ENCODE data around the gene SLC27A2. TPM values are rescaled to one million over a fixed set of nuclear protein-coding genes. Genes with fewer than 3 reads are reported as not detected.
"Not testable (repeated sequence)": the region's sequence is repeated elsewhere in the genome, so short reads cannot be mapped to it uniquely, and the experiment has no call there.

SLC27A2 gene
- total RNA-seq, 1 donor from 2014 or later, result 0.51 TPM

GRCh38 chr15:50184863-50185504, 3.0 kb downstream of the SLC27A2 start:
- TF ChIP-seq, protein P1, sequence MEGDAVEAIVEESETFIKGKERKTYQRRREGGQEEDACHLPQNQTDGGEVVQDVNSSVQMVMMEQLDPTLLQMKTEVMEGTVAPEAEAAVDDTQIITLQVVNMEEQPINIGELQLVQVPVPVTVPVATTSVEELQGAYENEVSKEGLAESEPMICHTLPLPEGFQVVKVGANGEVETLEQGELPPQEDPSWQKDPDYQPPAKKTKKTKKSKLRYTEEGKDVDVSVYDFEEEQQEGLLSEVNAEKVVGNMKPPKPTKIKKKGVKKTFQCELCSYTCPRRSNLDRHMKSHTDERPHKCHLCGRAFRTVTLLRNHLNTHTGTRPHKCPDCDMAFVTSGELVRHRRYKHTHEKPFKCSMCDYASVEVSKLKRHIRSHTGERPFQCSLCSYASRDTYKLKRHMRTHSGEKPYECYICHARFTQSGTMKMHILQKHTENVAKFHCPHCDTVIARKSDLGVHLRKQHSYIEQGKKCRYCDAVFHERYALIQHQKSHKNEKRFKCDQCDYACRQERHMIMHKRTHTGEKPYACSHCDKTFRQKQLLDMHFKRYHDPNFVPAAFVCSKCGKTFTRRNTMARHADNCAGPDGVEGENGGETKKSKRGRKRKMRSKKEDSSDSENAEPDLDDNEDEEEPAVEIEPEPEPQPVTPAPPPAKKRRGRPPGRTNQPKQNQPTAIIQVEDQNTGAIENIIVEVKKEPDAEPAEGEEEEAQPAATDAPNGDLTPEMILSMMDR (IDR thresholded peaks at IDR 0.05; ENCODE audit: unreplicated experiment), result no peak
- no peak for DNase-seq (ENCODE audit: low spot score)
- H3K36me3 Mint-ChIP-seq (ENCODE audit: low read depth, unreplicated experiment), result peaks cover 3% of the 10 kb centered on the region
- H3K27me3 Mint-ChIP-seq (ENCODE audit: unreplicated experiment), result peaks cover 9% of the 10 kb centered on the region
- H3K4me1 Mint-ChIP-seq (ENCODE audit: unreplicated experiment), result peaks cover 19% of the 10 kb centered on the region
- H3K27ac Mint-ChIP-seq (ENCODE audit: unreplicated experiment), result no peak overlapping the region
- no peak overlapping the region for H3K4me3 Mint-ChIP-seq (ENCODE audit: unreplicated experiment)
- no peaks in the 10 kb centered on the region for H3K9me3 Mint-ChIP-seq (ENCODE audit: unreplicated experiment)

- no peak overlapping the region for H3K27ac Mint-ChIP-seq (ENCODE audit: unreplicated experiment)
- H3K9me3 Mint-ChIP-seq (ENCODE audit: unreplicated experiment), result no peaks in the 10 kb centered on the region
- no peak overlapping the region for H3K4me3 Mint-ChIP-seq (ENCODE audit: unreplicated experiment)
- peaks cover 7% of the 10 kb centered on the region for H3K27me3 Mint-ChIP-seq (ENCODE audit: unreplicated experiment)
- TF ChIP-seq, protein P1 (IDR thresholded peaks at IDR 0.05; ENCODE audit: unreplicated experiment), result no peak
- H3K36me3 Mint-ChIP-seq (ENCODE audit: low read depth, unreplicated experiment), result peaks cover 3% of the 10 kb centered on the region
- H3K4me1 Mint-ChIP-seq (ENCODE audit: unreplicated experiment), result peaks cover 19% of the 10 kb centered on the region
- DNase-seq (ENCODE audit: low spot score), result no peak
Measured at GRCh38 chr15:50186090-50186489, 4.1 kb downstream of the SLC27A2 start.

GRCh38 chr15:50186752-50187151, 4.8 kb downstream of the SLC27A2 start:
- TF ChIP-seq, protein P1 (IDR thresholded peaks at IDR 0.05; ENCODE audit: unreplicated experiment), result no peak
- DNase-seq (ENCODE audit: low spot score), result no peak
- Mint-ChIP-seq H3K4me3 (ENCODE audit: unreplicated experiment) (no peak overlapping the region), H3K27me3 (ENCODE audit: unreplicated experiment) (peaks cover 4% of the 10 kb centered on the region), H3K4me1 (ENCODE audit: unreplicated experiment) (peaks cover 17% of the 10 kb centered on the region), H3K27ac (ENCODE audit: unreplicated experiment) (no peak overlapping the region), H3K36me3 (ENCODE audit: low read depth, unreplicated experiment) (no peaks in the 10 kb centered on the region), H3K9me3 (ENCODE audit: unreplicated experiment) (no peaks in the 10 kb centered on the region)

- Mint-ChIP-seq H3K4me3 (ENCODE audit: unreplicated experiment) (no peak overlapping the region), H3K36me3 (ENCODE audit: low read depth, unreplicated experiment) (no peaks in the 10 kb centered on the region)
Measured at GRCh38 chr15:50187525-50187924, 5.5 kb downstream of the SLC27A2 start.

DNA sequence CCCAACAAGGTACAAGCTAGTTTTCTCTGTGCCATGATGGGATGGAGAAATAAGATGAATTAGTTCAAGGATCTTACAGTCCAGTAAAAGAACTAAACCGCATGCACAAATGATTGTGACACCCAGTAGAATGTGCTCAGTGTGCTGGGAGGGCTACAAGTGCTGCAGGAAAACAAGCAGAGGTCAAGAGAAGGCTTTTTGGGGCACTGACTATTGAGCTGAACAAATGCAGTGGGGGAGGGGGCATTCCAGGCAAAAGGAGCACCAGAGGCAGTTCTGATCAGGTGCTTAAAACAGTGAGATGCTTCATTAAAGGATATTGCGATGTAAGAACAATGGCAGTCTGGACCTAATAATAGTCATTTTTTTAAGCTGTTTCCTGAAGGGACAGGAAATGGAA, 6.0 kb downstream of the SLC27A2 start:
- Mint-ChIP-seq H3K27ac (ENCODE audit: unreplicated experiment) (no peak overlapping the region), H3K36me3 (ENCODE audit: low read depth, unreplicated experiment) (no peaks in the 10 kb centered on the region), H3K4me1 (ENCODE audit: unreplicated experiment) (peaks cover 13% of the 10 kb centered on the region), H3K4me3 (ENCODE audit: unreplicated experiment) (no peak overlapping the region), H3K27me3 (ENCODE audit: unreplicated experiment) (no peaks in the 10 kb centered on the region), H3K9me3 (ENCODE audit: unreplicated experiment) (no peaks in the 10 kb centered on the region)
- DNase-seq (ENCODE audit: low spot score), result no peak
- TF ChIP-seq, protein P1 (IDR thresholded peaks at IDR 0.05; ENCODE audit: unreplicated experiment), result no peak

More at GRCh38 chr15:50187525-50187924, 5.5 kb downstream of the SLC27A2 start:
- no peak for DNase-seq (ENCODE audit: low spot score)
- Mint-ChIP-seq H3K27ac (ENCODE audit: unreplicated experiment) (no peak overlapping the region), H3K9me3 (ENCODE audit: unreplicated experiment) (no peaks in the 10 kb centered on the region), H3K4me1 (ENCODE audit: unreplicated experiment) (peaks cover 17% of the 10 kb centered on the region), H3K27me3 (ENCODE audit: unreplicated experiment) (peaks cover 3% of the 10 kb centered on the region)
- TF ChIP-seq, protein P1 (IDR thresholded peaks at IDR 0.05; ENCODE audit: unreplicated experiment), result no peak

DNA sequence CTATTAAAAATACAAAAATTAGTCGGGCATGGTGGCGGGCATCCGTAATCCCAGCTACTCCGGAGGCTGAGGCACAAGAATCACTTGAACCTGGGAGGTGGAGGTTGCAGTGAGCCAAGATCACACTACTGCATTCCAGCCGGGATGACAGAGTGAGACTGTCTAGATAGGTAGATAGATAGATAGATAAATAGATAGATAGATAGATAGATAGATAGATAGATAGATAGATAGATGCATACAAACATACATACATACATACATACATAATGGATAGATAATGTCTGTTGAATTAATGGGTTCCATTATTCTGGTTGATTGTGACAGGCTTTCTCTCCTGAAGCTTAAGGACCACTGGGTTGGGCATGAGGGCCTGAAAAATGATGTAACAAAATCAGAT, 6.8 kb downstream of the SLC27A2 start:
- not testable (repeated sequence) for H3K9me3 Mint-ChIP-seq (ENCODE audit: unreplicated experiment); DNase-seq (ENCODE audit: low spot score); H3K27ac Mint-ChIP-seq (ENCODE audit: unreplicated experiment); H3K36me3 Mint-ChIP-seq (ENCODE audit: low read depth, unreplicated experiment); H3K27me3 Mint-ChIP-seq (ENCODE audit: unreplicated experiment)
- Mint-ChIP-seq H3K4me3 (ENCODE audit: unreplicated experiment) (peak overlapping the region; percentile 31), H3K4me1 (ENCODE audit: unreplicated experiment) (peaks cover 13% of the 10 kb centered on the region)

Data from endothelial cell (in vitro differentiated cells).